Subcutaneous adipose tissue (tissue), 4 donors: ENCODE results near the gene ZNF143. TPM values are rescaled to one million over a fixed set of nuclear protein-coding genes. Genes with fewer than 3 reads are reported as not detected.

Experiments used
- total RNA-seq, 4 donors: library from RNA; depleted of rRNA; stranded (reverse); fragments of >200 nt; gene quantifications; one replicate each; pipeline ENCODE4 v1.1.0, GENCODE V29; 2016
- TF ChIP-seq, protein P1 (sequence below): fragments of 450-650 bp; IDR thresholded peaks from one replicate; pipeline ENCODE4 v1.5.1; 2016; ENCODE audit warnings: low read depth, mild to moderate bottlenecking, control low read depth, antibody characterized with exemption, moderate library complexity

ZNF143 gene
- total RNA-seq, 4 donors from 2014 or later: 22.4 to 34.6 (median 28.4) TPM

DNA sequence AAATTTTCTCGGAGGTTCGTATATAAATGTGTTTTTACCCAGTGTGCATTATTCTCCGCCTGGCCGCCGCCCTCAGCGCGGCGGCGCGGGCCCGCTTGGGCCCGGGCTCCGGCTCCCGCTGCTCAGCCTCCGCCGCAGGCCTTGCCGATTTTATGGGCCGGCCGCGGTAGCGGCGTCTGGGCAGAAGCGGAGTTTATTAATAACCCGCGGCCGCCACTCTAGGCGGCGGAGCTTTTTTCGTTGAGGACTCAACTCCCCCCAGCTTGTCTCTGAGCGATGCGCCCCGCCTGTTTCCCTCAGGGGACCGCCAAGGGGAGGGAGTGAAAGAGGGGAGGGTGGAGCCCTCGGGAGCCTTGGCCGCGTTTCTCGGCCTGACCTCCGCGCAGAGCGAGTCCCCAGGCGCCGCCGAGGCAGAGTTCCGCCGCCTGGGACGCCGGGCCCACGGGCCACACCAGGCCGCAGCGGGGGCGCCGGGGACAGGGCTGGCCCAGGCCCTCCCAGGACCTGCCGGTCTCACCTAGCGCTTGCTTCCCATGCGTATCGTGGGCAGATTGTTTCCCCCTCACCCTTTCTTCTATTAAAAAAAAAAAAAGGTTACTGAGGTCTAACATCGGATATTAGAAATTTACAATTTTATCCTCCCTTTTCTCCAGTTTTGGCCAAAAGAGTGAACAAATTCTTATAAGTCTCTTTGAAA is 399 bp downstream of the ZNF143 start:
- TF ChIP-seq, protein P1, sequence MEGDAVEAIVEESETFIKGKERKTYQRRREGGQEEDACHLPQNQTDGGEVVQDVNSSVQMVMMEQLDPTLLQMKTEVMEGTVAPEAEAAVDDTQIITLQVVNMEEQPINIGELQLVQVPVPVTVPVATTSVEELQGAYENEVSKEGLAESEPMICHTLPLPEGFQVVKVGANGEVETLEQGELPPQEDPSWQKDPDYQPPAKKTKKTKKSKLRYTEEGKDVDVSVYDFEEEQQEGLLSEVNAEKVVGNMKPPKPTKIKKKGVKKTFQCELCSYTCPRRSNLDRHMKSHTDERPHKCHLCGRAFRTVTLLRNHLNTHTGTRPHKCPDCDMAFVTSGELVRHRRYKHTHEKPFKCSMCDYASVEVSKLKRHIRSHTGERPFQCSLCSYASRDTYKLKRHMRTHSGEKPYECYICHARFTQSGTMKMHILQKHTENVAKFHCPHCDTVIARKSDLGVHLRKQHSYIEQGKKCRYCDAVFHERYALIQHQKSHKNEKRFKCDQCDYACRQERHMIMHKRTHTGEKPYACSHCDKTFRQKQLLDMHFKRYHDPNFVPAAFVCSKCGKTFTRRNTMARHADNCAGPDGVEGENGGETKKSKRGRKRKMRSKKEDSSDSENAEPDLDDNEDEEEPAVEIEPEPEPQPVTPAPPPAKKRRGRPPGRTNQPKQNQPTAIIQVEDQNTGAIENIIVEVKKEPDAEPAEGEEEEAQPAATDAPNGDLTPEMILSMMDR: no peak

DNA sequence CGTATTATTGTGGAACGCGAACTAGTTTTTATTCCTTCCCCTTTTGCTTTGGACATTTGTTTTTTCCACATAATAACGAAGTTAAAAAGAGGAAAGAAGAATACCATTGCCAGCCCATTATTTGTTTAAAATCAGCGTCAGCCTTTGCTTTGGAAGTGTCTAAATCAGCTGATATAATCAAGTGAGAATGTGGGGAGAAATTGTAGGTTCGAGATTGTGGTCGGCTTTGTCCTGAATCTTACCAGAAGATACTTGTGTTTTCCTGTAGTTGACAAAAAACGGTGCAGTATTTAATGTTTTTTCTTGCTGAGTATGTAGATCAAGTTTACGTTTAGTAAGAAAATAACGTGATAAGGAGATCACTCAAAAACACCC is 935 bp downstream of the ZNF143 start:
- TF ChIP-seq, protein P1: no peak

DNA sequence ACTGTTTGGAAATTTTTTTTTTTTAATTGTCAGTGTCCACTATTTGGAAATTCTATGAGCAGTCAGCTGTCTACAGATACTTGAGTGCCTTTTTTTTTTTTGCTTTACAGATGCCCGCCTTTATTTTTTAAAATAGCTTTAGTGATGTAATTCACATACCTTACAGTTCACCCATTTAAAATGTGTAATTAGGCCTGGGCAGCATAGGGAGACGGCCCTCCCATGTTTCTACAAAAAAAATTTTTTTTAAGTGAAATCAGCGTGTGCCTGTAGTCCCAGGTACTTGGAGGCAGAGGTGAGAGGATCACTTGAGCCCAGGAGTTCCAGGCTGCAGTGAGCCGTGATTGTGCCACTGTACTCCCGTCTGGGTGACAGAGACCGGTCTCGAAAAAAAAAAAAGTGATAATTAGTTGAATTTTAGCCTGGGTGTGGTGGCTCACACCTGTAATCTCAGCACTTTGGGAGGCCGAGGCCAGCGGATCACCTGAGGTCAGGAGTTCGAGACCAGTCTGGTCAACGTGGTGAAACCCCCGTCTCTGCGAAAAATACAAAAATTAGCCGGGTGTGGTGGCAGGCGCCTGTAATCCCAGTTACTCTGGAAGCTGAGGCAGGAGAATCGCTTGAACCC is 1.5 kb downstream of the ZNF143 start:
- TF ChIP-seq, protein P1: no peak

GRCh38 chr11:9462806-9463537 is 2.2 kb downstream of the ZNF143 start:
- TF ChIP-seq, protein P1: no peak

- TF ChIP-seq, protein P1: no peak
These were observed 10.0 kb downstream of the ZNF143 start for GRCh38 chr11:9470765-9471164.

DNA sequence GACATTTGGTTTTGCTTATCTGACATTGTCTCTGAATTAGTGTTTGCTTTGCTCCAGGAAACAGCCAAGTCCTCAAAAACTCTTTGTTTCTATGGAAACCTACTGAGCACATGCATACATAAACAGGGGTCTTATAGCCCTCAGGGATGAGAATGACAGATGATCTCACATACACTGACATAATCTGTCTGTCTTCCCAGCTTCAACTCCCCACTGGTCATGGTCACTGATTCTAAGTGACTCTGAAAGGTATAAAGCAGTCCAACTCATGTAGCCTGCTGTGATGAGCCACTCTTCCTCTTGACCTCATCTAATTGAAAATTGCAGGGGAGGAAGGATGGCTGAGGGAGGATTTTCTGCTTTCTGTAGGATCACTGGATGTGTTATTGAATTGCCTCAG is 12.6 kb downstream of the ZNF143 start:
- TF ChIP-seq, protein P1: no peak

DNA sequence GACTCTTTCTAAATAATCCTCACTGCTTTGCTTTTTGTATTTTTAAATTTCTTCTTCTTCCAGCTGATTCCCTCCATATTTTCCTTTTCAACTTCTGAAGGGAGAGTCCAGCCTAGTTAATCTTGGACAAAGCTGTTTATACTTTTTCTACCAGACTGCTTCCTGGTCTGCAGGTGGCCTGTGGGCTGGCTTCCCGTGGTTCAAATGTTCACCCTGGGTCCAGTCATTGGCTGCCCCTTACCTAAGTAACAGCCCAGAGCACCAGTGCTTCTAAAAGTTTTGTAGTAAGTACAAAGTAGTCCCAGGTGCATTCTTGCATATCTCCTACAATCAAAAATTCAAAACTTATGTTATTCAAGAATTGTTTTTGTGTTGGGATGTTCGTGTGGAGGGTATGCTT is 19.1 kb downstream of the ZNF143 start:
- TF ChIP-seq, protein P1: no peak
